ENCODE data around the gene DHRS4L2.
"Not testable (repeated sequence)": the region's sequence is repeated elsewhere in the genome, so short reads cannot be mapped to it uniquely, and the experiment has no call there.

The DHRS4L2 gene

DNA sequence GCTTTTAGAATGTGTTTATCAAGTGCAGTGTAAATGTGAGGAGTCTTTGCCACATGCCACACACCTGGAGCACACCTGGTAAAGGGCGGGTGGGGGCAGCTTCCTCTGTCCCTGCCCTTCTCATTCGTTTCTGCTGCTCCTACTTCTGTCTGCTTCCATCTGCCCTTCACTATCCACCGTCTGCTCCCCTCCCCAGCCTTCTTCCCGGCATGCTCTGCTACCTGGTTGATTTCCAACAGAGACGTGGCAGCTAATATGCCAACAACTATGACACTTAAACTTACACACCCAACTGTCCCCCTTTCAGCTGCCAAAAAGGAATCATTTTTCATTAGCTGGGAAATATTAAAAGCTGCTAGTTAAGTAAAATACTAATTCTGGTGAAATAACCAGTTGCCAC is 54.0 kb downstream of the DHRS4L2 start:
- no peak overlapping the region for H3K4me3 ChIP-seq (ENCODE audit: low read length)
- no peak for DNase-seq (ENCODE audit: low read depth)

DNA sequence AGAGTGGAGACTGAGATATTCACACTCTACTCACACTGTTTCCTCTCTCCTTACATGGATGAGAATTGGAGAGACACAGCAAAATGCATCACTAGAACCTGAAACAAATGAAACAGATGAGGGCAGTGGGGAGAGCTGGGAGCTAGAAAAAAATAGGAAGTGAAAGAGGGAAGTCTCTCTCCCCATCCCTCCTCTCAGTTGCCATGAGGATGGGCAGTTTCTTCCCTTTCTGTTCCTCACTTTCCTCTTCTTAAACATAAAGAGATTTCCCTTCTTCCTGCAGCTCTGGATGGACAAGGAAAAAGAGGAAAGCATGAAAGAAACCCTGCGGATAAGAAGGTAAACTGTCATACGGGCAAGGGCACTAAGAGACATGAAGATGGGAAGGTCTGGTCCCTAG is 60.3 kb downstream of the DHRS4L2 start:
- not testable (repeated sequence) for H3K4me3 ChIP-seq (ENCODE audit: low read length); DNase-seq (ENCODE audit: low read depth)

More for the DNA sequence above, 54.0 kb downstream of the DHRS4L2 start:
- TF ChIP-seq, protein P1, sequence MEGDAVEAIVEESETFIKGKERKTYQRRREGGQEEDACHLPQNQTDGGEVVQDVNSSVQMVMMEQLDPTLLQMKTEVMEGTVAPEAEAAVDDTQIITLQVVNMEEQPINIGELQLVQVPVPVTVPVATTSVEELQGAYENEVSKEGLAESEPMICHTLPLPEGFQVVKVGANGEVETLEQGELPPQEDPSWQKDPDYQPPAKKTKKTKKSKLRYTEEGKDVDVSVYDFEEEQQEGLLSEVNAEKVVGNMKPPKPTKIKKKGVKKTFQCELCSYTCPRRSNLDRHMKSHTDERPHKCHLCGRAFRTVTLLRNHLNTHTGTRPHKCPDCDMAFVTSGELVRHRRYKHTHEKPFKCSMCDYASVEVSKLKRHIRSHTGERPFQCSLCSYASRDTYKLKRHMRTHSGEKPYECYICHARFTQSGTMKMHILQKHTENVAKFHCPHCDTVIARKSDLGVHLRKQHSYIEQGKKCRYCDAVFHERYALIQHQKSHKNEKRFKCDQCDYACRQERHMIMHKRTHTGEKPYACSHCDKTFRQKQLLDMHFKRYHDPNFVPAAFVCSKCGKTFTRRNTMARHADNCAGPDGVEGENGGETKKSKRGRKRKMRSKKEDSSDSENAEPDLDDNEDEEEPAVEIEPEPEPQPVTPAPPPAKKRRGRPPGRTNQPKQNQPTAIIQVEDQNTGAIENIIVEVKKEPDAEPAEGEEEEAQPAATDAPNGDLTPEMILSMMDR (IDR thresholded peaks at IDR 0.05; ENCODE audit: insufficient read depth, low read depth, low read length, missing control alignments) = no peak

DNA sequence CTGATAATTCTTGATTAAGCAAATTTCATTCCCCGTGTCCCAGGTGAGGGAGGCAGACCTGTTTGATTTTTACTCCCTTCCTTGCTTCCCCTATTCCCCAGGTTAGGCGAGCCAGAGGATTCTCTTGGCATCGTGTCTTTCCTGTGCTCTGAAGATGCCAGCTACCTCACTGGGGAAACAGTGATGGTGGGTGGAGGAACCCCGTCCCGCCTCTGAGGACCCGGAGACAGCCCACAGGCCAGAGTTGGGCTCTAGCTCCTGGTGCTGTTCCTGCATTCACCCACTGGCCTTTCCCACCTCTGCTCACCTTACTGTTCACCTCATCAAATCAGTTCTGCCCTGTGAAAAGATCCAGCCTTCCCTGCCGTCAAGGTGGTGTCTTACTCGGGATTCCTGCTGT is 62.0 kb downstream of the DHRS4L2 start:
- not testable (repeated sequence) for DNase-seq (ENCODE audit: low read depth)

DNA sequence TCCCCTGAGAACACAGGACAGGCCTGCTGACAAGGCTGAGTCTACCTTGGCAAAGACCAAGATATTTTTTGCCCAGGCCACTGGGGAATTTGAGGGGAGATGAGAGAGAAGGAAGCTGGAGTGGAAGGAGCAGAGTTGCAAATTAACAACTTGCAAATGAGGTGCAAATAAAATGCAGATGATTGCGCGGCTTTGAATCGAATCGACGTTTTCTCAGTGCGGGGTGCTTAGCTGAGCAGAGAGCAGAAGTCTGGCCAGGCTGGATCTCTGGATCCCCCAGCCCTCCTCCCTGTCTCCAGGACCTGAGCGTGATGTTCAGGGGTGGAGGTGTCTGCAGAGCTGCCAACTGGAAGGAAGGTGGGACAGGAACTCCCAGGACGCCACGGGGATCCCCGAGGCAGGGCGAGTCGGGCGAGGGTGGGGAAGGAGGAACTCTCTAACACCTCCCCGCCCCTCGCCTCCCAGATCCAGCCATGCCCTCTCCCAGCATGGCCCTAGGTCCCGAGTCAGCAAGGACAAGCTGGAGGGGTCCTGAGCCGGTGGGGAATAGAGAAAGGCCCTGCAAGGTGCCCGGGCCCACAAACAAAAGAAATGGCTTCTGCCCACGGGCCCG is 62.6 kb downstream of the DHRS4L2 start:
- DNase-seq (ENCODE audit: low read depth) = no peak

More for the DNA sequence above, 62.0 kb downstream of the DHRS4L2 start:
- not testable (repeated sequence) for H3K4me3 ChIP-seq (ENCODE audit: low read length)

DNA sequence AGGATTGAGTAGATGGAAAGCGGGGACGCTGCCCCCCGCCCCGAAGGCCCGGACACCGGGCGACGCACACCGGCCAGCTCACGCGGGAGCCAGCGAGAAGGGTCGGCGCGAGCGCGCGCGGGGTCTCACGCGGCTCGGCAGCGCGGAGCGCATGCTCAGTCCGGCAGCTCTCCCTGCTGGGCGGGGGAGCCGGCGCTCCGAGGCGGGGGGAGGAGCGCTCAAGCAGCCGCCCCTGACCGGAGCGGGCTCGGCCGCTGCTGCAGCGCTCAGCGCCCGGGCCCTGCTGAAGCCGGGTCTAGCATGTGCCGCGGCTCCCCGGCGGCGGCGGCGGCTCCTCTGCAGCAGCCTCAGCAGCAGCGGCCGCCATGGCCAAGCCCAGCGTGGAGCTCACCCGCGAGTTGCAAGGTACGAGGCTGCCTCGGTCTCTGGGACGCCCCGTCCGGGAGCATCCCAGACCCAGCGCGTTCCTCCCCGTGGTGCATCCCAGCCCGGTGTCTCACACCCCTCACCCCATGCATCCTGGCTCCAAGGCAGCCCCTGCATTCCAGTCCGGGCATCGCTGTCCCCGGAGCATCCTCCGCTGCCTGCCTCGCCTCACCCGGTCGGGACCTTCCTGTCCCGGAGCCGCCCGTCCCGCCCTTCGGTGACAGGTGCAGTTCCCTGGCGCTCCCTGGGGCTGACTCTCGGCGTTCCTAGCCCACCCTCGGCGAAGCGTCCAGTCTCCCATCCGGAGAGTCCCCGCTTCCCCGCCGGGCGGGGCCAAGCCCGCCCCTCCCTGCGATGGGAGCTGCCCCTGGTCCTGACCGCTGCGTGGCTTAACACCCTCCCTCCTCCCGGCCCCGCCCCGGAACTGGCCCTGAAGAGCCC is 63.3 kb downstream of the DHRS4L2 start, which contains the start of gene CARMIL3:
CARMIL3 (plus strand) TSS at position 221 of the 867 bp plus-strand sequence; CDS start at position 366, 145 bp downstream.
- peak; percentile 50 for DNase-seq (ENCODE audit: low read depth)
- peak within 1 kb of the TSS; percentile 40 for H3K4me3 ChIP-seq (ENCODE audit: low read length)
- TF ChIP-seq, protein P1 (IDR thresholded peaks at IDR 0.05; ENCODE audit: insufficient read depth, low read depth, low read length, missing control alignments) = no peak

More for the DNA sequence above, 62.6 kb downstream of the DHRS4L2 start:
- H3K4me3 ChIP-seq (ENCODE audit: low read length) = peak overlapping the region; percentile 37
- TF ChIP-seq, protein P1 (IDR thresholded peaks at IDR 0.05; ENCODE audit: insufficient read depth, low read depth, low read length, missing control alignments) = no peak

DNA sequence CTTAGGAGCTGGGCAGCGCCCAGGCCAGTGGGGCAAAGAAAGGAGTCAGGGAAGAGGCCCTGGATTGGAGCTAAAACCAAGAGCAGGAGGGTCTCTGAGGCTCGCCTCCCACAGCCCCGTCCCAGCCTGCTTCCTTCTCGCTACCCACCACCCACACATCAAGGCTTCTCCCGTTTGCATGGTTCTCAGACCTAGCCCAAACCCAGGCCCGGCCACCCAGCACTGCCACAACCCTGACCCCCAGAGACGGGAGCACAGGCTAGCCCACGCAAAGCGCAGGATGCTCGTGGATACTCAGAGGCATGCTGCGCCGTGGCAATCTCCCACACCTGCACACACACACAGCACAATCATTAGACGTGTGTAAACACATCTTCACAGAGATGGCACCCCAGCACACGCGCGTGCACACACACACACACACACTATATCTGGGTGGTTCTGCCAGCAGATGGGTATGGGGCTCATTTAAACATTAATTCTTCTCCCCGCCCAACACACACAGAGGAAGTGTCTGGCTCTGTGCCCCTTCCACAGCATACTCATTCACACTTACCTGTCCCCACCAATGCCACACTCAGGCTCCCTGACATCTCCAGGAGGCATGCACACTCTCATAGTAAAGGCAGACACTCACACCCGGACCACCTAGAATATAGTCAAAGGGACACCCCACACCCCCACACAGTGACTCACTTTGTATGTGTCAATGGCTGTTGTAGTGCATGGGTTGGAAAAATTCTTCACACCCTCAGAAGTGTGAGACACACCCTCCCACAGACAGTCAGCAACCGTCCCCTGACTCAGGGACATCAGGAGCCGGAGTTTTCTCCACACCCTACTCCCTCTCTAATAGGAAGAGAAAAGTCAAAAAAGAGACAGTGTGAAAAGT is 64.2 kb downstream of the DHRS4L2 start:
- peak; percentile 56 for DNase-seq (ENCODE audit: low read depth)
- no peak overlapping the region for H3K4me3 ChIP-seq (ENCODE audit: low read length)
- TF ChIP-seq, protein P1 (IDR thresholded peaks at IDR 0.05; ENCODE audit: insufficient read depth, low read depth, low read length, missing control alignments) = no peak

DNA sequence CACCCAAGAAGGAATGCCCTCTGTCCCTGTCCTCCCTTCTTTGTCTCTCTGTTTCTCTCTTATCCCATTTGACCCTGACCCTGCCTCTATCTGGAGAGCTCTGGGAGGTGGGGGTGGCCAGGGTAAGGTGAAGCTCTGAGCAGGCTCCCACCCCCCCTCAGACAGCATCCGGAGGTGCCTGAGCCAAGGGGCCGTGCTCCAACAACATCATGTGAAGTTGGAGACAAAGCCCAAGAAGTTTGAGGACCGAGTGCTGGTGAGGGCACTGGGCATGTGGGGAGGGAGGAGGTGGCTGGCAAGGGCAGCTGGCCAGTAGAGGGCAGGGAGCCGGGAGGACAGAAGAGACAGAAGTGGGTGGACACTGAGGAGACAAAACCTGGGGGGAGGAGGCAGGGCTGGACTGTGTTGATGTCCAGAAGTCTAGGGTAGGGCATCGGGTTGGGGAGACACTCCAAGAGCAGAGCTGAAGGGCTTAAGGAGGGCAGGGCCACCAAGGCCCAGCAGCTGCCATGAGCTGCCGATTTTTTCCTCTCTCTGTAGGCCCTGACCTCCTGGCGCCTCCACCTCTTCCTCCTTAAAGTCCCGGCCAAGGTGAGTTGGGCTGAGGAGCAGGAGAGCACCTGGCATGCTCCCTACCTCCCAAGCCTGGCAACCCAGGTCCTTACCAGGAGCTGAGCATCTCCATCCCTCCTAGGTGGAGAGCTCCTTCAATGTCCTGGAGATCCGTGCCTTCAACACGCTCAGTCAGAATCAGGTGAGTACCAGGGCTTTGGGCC is 65.0 kb downstream of the DHRS4L2 start:
- H3K4me3 ChIP-seq (ENCODE audit: low read length) = no peak overlapping the region
- no peak for DNase-seq (ENCODE audit: low read depth)
- TF ChIP-seq, protein P1 (IDR thresholded peaks at IDR 0.05; ENCODE audit: insufficient read depth, low read depth, low read length, missing control alignments) = no peak

Data from epithelial cell of esophagus (primary cell).